HG03342 (cell line): Measurements from ENCODE around the gene FCHSD2.
"Not testable (repeated sequence)": the region's sequence is repeated elsewhere in the genome, so short reads cannot be mapped to it uniquely, and the experiment has no call there.

ENCODE experiments used
- ATAC-seq: cut with Tn5 transposase; IDR thresholded peaks from one replicate; pipeline ENCODE4 v1.9.1; 2021; ENCODE audit warnings: mild to moderate bottlenecking, moderate library complexity; ENCODE audit not compliant: unreplicated experiment

The FCHSD2 gene

GRCh38 chr11:73017024-73017751, 124.9 kb downstream of the FCHSD2 start:
- ATAC-seq, result no peak

DNA sequence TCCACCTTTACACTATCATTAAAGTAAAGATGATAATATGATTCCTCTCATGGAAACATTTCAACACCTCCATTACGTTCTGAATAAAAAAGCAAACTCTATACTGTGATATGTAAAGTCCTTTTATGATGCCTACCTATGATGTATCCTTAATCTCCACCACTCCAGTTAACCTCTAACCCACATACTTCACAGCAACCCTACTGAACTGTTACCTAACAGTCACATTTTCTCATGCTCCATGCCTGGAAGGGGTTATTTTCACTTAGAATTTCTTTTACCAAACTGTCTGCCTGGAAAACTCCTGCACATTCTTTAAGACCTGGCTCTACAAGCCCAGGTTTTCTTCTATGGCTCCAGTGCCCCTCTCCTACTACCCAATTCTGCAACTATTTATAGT, 129.1 kb downstream of the FCHSD2 start:
- no peak for ATAC-seq

- ATAC-seq, result no peak
Measured at GRCh38 chr11:73012121-73012863, 129.8 kb downstream of the FCHSD2 start.

DNA sequence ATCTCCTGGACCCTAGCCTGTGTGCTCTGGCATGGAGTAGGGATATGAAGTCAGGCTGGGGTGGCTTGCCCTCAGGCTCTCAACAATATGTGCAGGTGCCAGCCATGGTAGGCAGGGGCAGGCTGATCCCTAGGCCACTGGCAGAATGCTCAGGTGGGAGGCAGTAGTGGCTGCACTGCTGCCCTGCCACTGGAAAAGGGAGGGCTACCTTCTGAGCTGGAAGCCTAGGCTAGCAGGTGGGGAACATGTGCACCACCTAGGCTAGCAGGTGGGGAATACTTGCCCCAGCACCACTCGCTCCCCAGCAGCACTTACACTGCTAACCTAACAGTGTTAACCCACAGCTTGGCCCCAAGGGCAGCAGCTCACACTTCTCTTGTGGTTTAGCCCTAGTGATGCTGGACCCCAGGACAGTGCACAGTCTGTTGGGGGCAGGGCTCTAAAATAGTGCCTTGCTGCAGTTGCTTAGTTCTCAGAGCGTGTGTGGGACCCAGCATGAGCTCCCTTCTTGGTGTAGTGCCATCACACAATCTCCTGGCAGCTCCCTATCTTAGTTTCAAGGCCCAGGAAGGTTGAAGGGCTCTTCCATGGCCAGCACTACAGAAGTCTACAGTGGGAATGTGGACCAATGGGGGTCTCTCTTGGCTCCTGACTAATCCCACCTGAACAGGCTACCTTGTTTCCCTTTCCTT, 130.8 kb downstream of the FCHSD2 start:
- ATAC-seq, result no peak

- no peak for ATAC-seq
Measured at GRCh38 chr11:73009972-73010371, 132.1 kb downstream of the FCHSD2 start.

DNA sequence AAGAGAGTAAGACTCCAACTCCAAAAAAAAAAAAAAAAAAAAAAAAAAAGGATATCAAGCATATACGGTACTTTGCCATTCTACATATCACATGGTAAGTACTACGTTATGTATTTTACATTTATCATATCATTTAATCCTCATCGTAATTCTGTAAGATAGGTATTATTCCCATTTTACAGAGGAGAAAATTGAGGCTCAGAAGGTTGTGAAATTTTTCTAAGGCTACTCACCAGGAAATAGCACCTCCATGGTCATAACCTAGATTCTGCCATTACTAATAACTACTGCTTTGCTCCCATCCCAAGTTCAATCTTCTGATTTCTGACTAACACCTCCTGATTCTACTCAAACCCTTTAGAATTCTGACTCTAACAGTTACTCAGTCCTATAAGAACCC, 138.0 kb downstream of the FCHSD2 start:
- no peak for ATAC-seq

DNA sequence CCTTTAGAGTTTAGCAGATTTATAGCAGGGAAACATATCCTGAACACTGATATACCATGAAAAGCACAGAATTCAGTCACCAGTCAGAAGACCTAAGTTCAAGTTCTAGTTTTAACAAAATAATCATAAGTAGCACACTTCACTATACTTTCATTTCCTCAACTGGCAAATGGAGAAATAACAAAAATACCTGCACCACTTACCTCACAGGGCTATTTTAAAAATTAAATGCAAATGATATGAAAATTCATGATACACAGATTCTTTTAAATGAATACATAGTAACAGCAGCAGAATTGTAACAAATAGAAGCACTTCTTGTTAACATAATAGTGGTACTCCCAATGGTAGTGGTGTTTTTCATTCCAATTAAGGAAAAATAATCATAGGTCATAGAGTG, 139.0 kb downstream of the FCHSD2 start:
- no peak for ATAC-seq

- no peak for ATAC-seq
Measured at GRCh38 chr11:73002214-73002613, 139.9 kb downstream of the FCHSD2 start.

- ATAC-seq, result no peak
Measured at GRCh38 chr11:73001615-73002014, 140.5 kb downstream of the FCHSD2 start.

DNA sequence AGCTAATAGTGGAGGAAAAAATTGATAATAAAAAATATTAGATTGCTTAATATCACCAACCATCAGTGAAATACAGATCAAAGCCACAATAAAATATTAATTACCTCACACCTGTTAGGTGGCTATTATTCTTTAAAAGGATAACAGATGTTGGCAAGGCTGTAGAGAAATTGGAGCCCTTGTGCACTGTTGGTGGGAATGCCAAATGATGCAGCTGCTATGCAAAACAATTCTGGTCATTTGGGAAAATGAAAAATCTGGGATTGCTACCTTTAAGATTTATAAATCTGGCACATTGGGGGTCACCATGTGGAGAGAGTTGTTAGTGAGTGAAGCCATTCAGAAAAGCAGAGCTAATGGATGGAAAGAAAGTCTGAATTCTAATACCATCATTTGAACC, 143.4 kb downstream of the FCHSD2 start:
- no peak for ATAC-seq

DNA sequence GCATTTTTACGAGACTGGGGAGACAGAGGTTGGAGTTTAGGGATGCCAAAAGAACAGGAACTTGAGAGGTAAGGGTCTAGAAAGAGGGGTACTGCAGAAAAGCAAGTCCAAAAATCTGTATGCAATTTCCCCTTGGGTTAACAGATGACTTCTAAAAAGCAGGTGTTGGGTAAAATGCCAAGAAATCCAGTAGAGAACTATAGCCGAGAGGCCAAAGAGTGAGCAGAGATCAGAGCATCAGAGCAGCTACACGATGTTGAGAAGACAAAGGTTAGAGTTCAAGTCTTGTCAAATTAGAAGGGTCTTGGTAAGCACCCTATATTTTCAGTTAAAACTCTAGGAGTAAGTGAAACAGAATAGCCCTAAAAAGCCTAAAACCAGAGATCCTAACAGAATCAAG, 145.2 kb downstream of the FCHSD2 start:
- ATAC-seq, result no peak

GRCh38 chr11:72989727-72990126, 152.4 kb downstream of the FCHSD2 start:
- no peak for ATAC-seq

GRCh38 chr11:72988821-72989220, 153.3 kb downstream of the FCHSD2 start:
- ATAC-seq, result no peak

DNA sequence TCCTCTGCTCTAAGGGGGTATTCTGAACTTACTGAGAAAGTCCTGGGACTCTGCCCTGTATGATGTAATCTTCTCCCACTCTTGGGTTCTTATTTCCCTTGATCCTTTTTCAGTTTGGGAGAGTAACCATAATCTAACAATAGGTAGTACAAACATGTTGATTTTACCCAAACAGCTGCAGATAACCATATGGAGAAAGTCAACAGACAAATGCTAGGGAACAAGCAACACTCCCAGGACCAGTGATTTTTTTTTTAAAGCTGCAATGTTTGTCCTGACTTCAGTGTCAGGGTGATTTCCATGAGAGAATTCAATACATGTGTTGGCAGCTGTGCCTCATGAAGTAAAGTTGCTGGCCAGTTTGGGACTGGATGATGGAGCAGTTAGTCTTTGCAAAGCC, 156.5 kb downstream of the FCHSD2 start:
- ATAC-seq, result no peak

DNA sequence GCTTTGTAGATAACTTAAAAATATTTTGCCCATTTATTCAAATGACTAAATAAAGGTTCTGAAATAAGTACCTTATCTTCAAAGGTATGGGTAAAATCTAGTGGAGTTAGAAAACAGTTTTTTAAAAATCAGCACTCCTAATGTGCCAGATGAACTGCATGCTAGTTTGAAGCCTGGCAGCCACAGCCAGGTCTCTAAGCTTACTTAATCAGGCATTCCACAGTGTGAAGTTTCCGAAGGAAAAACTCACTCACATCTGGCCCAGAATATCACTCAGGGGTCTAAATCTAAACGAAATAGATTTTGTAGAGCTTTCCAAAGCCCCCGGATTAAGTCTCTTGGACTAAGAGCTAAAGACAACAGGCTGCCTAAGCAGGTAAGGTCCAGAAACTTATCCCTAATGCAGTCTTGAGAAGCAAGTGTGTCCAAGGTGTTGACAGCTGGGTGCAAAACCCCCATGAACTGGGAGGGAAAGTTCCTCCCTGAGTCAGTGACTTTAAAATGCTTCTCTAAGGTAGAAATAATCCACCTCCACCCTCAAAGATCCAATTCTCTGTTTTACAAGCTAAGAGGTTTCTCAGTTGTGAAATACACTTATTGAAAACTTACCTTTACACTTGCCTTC, 157.6 kb downstream of the FCHSD2 start:
- no peak for ATAC-seq

GRCh38 chr11:72983560-72983959, 158.6 kb downstream of the FCHSD2 start:
- no peak for ATAC-seq

GRCh38 chr11:72981971-72982685, 160.0 kb downstream of the FCHSD2 start:
- ATAC-seq, result no peak

GRCh38 chr11:72981080-72981479, 161.0 kb downstream of the FCHSD2 start:
- ATAC-seq, result no peak

- ATAC-seq, result not testable (repeated sequence)
Measured at GRCh38 chr11:72977782-72978181, 164.3 kb downstream of the FCHSD2 start.

DNA sequence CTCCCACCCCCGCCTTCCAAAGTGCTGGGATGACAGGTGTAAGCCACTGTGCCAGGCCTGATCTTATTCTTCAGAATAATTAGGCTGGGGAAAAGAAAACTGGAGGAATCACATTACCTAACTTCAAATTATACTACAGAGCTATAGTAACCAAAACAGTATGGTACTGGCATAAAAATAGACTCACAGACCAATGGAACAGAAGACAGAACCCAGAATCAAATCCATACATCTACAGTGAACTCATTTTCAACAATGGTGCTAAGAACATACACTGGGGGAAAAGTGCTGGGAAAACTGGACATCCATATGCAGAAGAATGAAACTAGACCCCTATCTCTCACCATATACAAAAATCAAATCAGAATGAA, 165.6 kb downstream of the FCHSD2 start:
- not testable (repeated sequence) for ATAC-seq
